Endothelial cell of umbilical vein (primary cell): ENCODE data around the gene MISP. TPM values are rescaled to one million over a fixed set of nuclear protein-coding genes. Genes with fewer than 3 reads are reported as not detected.

Experiments
- BruUV-seq: library from RNA; stranded (reverse); fragments of 400-500 nt; replicated peaks from 2 replicates; lab custom pipeline; 2021; lab: Mats Ljungman, UMichigan
- CTCF ChIA-PET: fragments of 300-600, 350-600 bp; sonication (Branson Sonifier 250); formaldehyde crosslinking; loops from one replicate; lab custom pipeline; 2021; ENCODE audit warnings: antibody characterized with exemption, inconsistent platforms; lab: Charles Lee
- POLR2A ChIA-PET: fragments of 300-600, 350-600 bp; sonication (Branson Sonifier 250); formaldehyde crosslinking; loops from one replicate; lab custom pipeline; 2021; ENCODE audit warnings: antibody characterized with exemption, inconsistent platforms; lab: Charles Lee
- DNase-seq: peaks from one replicate; pipeline ENCODE4 v3.0.0-alpha.2; 2011; ENCODE audit warnings: low read depth, low spot score
- FAIRE-seq: peaks from 2 replicates; lab custom pipeline; 2011; peaks lifted over from hg19 to GRCh38; lab: Jason Lieb, UNC
- H2AFZ ChIP-seq: 2 replicates; pipeline ENCODE4 v1.6.0; 2012; ENCODE audit warnings: low read depth, low read length, control low read depth, inconsistent platforms
- H3K27ac ChIP-seq: 2 replicates; pipeline ENCODE4 v1.5.1; 2011; ENCODE audit warnings: low read depth, mild to moderate bottlenecking, control low read depth, low read length, moderate library complexity; ENCODE audit not compliant: insufficient read depth
- H3K27me3 ChIP-seq, 2 experiments: 2 replicates each; pipeline versions ENCODE4 v1.6.0 to v1.6.1; 2011; ENCODE audit warnings: low read length in 2 of 2, mixed read lengths in 1 of 2; ENCODE audit not compliant: control insufficient read depth in 2 of 2, insufficient read depth in 2 of 2
- H3K36me3 ChIP-seq, 2 experiments: 2 replicates in 1 of 2; 3 replicates in 1 of 2; pipeline ENCODE4 v1.5.1; 2011; ENCODE audit warnings: low read length in 2 of 2, mild to moderate bottlenecking in 1 of 2, moderate library complexity in 1 of 2; ENCODE audit not compliant: control insufficient read depth in 2 of 2, insufficient read depth in 2 of 2; ENCODE audit errors: extremely low read depth in 1 of 2
- H3K4me1 ChIP-seq: 3 replicates; pipeline ENCODE4 v1.5.1; 2011; ENCODE audit warnings: mild to moderate bottlenecking, low read length; ENCODE audit not compliant: control insufficient read depth, insufficient read depth; ENCODE audit errors: extremely low read depth
- H3K4me2 ChIP-seq: 2 replicates; pipeline ENCODE4 v1.6.1; 2011; ENCODE audit warnings: low read length, control low read depth, mixed read lengths; ENCODE audit not compliant: insufficient read depth
- H3K4me3 ChIP-seq, 3 experiments: fragments of 200-600 bp in 1 of 3; sonication (generic), shearing (Covaris generic) in 1 of 3; replicated peaks in 1 of 3; 2 replicates each; pipeline ENCODE4 v1.5.1; 2011 to 2016; ENCODE audit warnings: control low read depth in 3 of 3, low read length in 3 of 3, mild to moderate bottlenecking in 2 of 3, inconsistent platforms in 1 of 3, low read depth in 1 of 3, moderate library complexity in 1 of 3; ENCODE audit not compliant: insufficient read depth in 1 of 3
- H3K79me2 ChIP-seq: 2 replicates; pipeline ENCODE4 v1.6.0; 2012; ENCODE audit warnings: low read length, inconsistent platforms; ENCODE audit not compliant: control insufficient read depth, insufficient read depth
- H3K9ac ChIP-seq: replicated peaks from 2 replicates; pipeline ENCODE3; 2011; ENCODE audit warnings: low read length, control low read depth; ENCODE audit not compliant: insufficient read depth; ENCODE audit errors: extremely low read depth
- H3K9me1 ChIP-seq: replicated peaks from 3 replicates; pipeline ENCODE4 v1.6.0; 2011; ENCODE audit warnings: mild to moderate bottlenecking, low read length; ENCODE audit not compliant: control insufficient read depth, insufficient read depth; ENCODE audit errors: extremely low read depth
- H3K9me3 ChIP-seq: replicated peaks from 2 replicates; pipeline ENCODE4 v1.5.1; 2012; ENCODE audit warnings: low read length, inconsistent platforms; ENCODE audit not compliant: control insufficient read depth, insufficient read depth
- H4K20me1 ChIP-seq: replicated peaks from 2 replicates; pipeline ENCODE3; 2011; ENCODE audit warnings: mild to moderate bottlenecking, low read length; ENCODE audit not compliant: control insufficient read depth, insufficient read depth; ENCODE audit errors: extremely low read depth
- EZH2 ChIP-seq: IDR thresholded peaks from 2 replicates; pipeline ENCODE4 v1.6.1; 2012; ENCODE audit warnings: borderline replicate concordance, low read depth, mild to moderate bottlenecking, moderate library complexity, low read length, inconsistent platforms; ENCODE audit not compliant: severe bottlenecking
- FOS ChIP-seq: IDR thresholded peaks from 2 replicates; pipeline ENCODE4 v1.6.1; 2011; ENCODE audit warnings: mild to moderate bottlenecking, low read length, moderate library complexity, borderline replicate concordance; ENCODE audit not compliant: insufficient read depth
- GATA2 ChIP-seq: IDR thresholded peaks from 2 replicates; pipeline ENCODE4 v1.7.0; 2011; ENCODE audit warnings: low read depth, mild to moderate bottlenecking, moderate library complexity, mixed read lengths, low read length; ENCODE audit not compliant: insufficient read length, insufficient read depth
- JUN ChIP-seq: IDR thresholded peaks from 2 replicates; pipeline ENCODE4 v1.6.1; 2011; ENCODE audit warnings: borderline replicate concordance, low read depth; ENCODE audit not compliant: insufficient read length, insufficient read depth
- MYC ChIP-seq: IDR thresholded peaks from one replicate; pipeline ENCODE4 v1.6.1; 2011; ENCODE audit warnings: mild to moderate bottlenecking, low read depth, low read length
- POLR2A ChIP-seq: IDR thresholded peaks from 2 replicates; pipeline ENCODE4 v1.6.1; 2012; ENCODE audit warnings: low read depth, mild to moderate bottlenecking, control low read depth, low read length
- POLR2AphosphoS5 ChIP-seq: IDR thresholded peaks from 2 replicates; pipeline ENCODE4 v1.6.1; 2012; ENCODE audit warnings: low read depth, mild to moderate bottlenecking, control low read depth, low read length, moderate library complexity; ENCODE audit not compliant: insufficient read depth
- dilution Hi-C: fragments of 300-500 bp; cut with MboI; formaldehyde crosslinking; loops from one replicate; pipeline ENCODE4 v1.15.0; 2019; ENCODE audit warnings: low sequenced_read_pairs; ENCODE audit not compliant: extremely low pct_ligation_motif_present
- intact Hi-C: fragments of 100-400 bp; cut with micrococcal nuclease; formaldehyde crosslinking; loops from one replicate; pipeline ENCODE4 v1.10.0; 2022
- polyA plus RNA-seq, 4 experiments: library from polyadenylated mRNA; depleted of rRNA in 3 of 4; stranded (reverse) in 3 of 4; unstranded in 1 of 4; fragments of >200 nt; gene quantifications; 2 replicates each; pipeline versions ENCODE4 v1.2.1 to v1.2.3, GENCODE V29; 2011 to 2012; ENCODE audit warnings: missing spikeins in 1 of 4
- total RNA-seq: library from RNA; stranded (reverse); gene quantifications from 2 replicates; pipeline ENCODE4 v1.2.3, GENCODE V29; 2021
- TF ChIP-seq, protein P1 (sequence below), 2 donors: IDR thresholded peaks; 1 replicate in 1 of 2; 2 replicates in 1 of 2; pipeline ENCODE4 v1.5.1; 2011; ENCODE audit warnings: low read length in 2 of 2, mild to moderate bottlenecking in 2 of 2, moderate library complexity in 2 of 2, control low read depth in 1 of 2, inconsistent platforms in 1 of 2, low read depth in 1 of 2; ENCODE audit not compliant: insufficient read depth in 1 of 2; ENCODE audit errors: extremely low read depth in 1 of 2
- TF ChIP-seq, protein P2 (sequence below): IDR thresholded peaks from 2 replicates; pipeline ENCODE4 v1.6.1; 2011; ENCODE audit not compliant: insufficient read depth, insufficient read length

MISP gene
- total and polyA plus RNA-seq, 2 donors (not counting 3 experiments of a cell fraction or from before 2014, with no cell fraction given), result not detected

- Histone ChIP-seq H3K4me1 (peaks cover 27% of the 10 kb centered on the region), H2AFZ (no peak overlapping the region), H4K20me1 (no peaks in the 10 kb centered on the region), H3K9ac (no peak overlapping the region), H3K9me3 (no peaks in the 10 kb centered on the region), H3K27me3 (no peaks in the 10 kb centered on the region), H3K79me2 (no peaks in the 10 kb centered on the region), H3K27ac (no peak overlapping the region), H3K36me3 (no peaks in the 10 kb centered on the region), H3K4me2 (no peak overlapping the region), H3K9me1 (no peaks in the 10 kb centered on the region), H3K4me3 (no peak overlapping the region)
- dilution Hi-C loops (no loop called here), intact Hi-C loops (loop anchor here (10.0 kb wide), 1 partner anchor 452 kb away; the partner anchor contains the start of genes ATP5F1D and MIDN)
- DNase-seq (no peak), FAIRE-seq (no peak)
- POLR2A ChIA-PET, result no interaction called here
- no TSS peak for BruUV-seq
- CTCF ChIA-PET, result interaction anchor here (2.1 kb wide), 1 partner anchor 22 kb away, joined by 6 read pairs; no protein-coding TSS in a partner anchor
- no peak for TF ChIP-seq JUN
- TF ChIP-seq MYC, result no peak
- TF ChIP-seq, protein P1, sequence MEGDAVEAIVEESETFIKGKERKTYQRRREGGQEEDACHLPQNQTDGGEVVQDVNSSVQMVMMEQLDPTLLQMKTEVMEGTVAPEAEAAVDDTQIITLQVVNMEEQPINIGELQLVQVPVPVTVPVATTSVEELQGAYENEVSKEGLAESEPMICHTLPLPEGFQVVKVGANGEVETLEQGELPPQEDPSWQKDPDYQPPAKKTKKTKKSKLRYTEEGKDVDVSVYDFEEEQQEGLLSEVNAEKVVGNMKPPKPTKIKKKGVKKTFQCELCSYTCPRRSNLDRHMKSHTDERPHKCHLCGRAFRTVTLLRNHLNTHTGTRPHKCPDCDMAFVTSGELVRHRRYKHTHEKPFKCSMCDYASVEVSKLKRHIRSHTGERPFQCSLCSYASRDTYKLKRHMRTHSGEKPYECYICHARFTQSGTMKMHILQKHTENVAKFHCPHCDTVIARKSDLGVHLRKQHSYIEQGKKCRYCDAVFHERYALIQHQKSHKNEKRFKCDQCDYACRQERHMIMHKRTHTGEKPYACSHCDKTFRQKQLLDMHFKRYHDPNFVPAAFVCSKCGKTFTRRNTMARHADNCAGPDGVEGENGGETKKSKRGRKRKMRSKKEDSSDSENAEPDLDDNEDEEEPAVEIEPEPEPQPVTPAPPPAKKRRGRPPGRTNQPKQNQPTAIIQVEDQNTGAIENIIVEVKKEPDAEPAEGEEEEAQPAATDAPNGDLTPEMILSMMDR (IDR thresholded peaks at IDR 0.05; ENCODE audit: extremely low read depth in 1 of 2, insufficient read depth in 1 of 2, low read depth in 1 of 2, low read length in 2 of 2), result no peak
- TF ChIP-seq EZH2, result no peak
- TF ChIP-seq, protein P2, sequence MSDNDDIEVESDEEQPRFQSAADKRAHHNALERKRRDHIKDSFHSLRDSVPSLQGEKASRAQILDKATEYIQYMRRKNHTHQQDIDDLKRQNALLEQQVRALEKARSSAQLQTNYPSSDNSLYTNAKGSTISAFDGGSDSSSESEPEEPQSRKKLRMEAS, result no peak
- no peak for TF ChIP-seq FOS
- no peak for TF ChIP-seq GATA2
- TF ChIP-seq POLR2AphosphoS5, result no peak
- TF ChIP-seq POLR2A, result no peak
These were observed 41.5 kb downstream of the MISP start for GRCh38 chr19:792306-792885.
